ENCODE results near the gene ADARB1.

ADARB1 gene

DNA sequence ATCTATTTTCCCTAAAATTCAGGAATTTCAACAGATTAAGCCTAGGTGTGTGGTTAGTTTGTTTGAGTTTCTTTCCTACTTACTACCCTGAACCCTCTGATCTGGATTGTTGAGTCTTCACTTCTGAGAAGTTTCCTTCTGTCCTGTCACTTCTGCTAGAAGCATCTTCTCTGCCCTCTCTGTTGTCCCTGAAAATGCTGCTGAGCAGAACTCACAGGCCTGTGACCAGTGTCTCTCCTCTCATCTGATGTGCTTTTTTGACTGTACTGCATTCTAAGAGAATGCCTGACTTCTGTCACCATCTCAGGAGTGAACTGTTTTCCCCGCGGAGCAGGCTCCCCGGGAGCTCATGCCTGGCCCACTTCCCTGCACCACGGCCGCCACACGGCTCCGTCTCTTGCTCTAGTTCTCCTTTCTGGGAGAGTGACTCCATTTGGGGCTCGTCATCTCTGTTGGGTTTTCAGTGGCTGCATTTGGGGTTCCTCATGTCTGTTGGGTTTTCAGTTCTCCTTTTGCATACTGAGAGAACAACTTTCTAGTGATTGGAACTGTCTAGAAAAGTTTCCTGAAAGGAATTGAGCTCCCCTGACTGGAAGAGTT lies 135.4 kb downstream of the ADARB1 start:
- DNase-seq, result no peak
- H3K9me3 Mint-ChIP-seq, result peaks cover 5% of the 10 kb centered on the region
- H3K4me1 Mint-ChIP-seq, result peaks cover 20% of the 10 kb centered on the region
- peaks cover 10% of the 10 kb centered on the region for H3K36me3 Mint-ChIP-seq (ENCODE audit: low read depth)
- H3K27me3 Mint-ChIP-seq (ENCODE audit: low read depth, poor library complexity), result no peaks in the 10 kb centered on the region
- H3K4me3 Mint-ChIP-seq, result no peak overlapping the region
- H3K27ac Mint-ChIP-seq, result peak overlapping the region; percentile 16
- TF ChIP-seq, protein P1, sequence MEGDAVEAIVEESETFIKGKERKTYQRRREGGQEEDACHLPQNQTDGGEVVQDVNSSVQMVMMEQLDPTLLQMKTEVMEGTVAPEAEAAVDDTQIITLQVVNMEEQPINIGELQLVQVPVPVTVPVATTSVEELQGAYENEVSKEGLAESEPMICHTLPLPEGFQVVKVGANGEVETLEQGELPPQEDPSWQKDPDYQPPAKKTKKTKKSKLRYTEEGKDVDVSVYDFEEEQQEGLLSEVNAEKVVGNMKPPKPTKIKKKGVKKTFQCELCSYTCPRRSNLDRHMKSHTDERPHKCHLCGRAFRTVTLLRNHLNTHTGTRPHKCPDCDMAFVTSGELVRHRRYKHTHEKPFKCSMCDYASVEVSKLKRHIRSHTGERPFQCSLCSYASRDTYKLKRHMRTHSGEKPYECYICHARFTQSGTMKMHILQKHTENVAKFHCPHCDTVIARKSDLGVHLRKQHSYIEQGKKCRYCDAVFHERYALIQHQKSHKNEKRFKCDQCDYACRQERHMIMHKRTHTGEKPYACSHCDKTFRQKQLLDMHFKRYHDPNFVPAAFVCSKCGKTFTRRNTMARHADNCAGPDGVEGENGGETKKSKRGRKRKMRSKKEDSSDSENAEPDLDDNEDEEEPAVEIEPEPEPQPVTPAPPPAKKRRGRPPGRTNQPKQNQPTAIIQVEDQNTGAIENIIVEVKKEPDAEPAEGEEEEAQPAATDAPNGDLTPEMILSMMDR (IDR thresholded peaks at IDR 0.05), result no peak

DNA sequence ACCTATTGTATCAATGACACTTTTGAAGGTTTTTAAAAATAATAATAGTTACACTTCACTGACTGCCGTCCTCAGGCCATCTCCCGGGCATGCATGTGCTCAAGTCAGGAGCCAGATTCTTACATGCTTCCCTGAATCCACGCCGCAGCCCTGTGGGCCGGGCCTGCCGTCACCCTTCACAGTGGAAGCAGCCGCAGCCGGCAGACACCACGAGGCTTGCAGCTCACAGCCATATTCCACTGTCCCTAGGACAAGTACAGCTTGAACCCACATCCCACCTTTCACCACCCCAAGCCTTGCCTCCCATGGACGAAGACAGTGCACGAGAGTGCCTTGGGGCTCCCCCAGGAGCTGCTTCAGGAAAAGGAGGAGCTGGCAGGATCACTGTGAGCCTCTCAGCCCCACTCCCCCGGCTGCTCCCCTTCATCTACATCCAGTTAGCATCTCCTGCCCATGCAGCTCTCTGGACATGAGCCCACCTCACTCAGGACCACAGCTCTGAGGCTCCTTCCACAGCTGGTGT lies 136.1 kb downstream of the ADARB1 start:
- H3K4me1 Mint-ChIP-seq, result peaks cover 20% of the 10 kb centered on the region
- H3K9me3 Mint-ChIP-seq, result peaks cover 8% of the 10 kb centered on the region
- H3K27ac Mint-ChIP-seq, result no peak overlapping the region
- TF ChIP-seq, protein P1 (IDR thresholded peaks at IDR 0.05), result no peak
- H3K4me3 Mint-ChIP-seq, result no peak overlapping the region
- no peak for DNase-seq
- H3K36me3 Mint-ChIP-seq (ENCODE audit: low read depth), result peaks cover 11% of the 10 kb centered on the region
- no peaks in the 10 kb centered on the region for H3K27me3 Mint-ChIP-seq (ENCODE audit: low read depth, poor library complexity)

DNA sequence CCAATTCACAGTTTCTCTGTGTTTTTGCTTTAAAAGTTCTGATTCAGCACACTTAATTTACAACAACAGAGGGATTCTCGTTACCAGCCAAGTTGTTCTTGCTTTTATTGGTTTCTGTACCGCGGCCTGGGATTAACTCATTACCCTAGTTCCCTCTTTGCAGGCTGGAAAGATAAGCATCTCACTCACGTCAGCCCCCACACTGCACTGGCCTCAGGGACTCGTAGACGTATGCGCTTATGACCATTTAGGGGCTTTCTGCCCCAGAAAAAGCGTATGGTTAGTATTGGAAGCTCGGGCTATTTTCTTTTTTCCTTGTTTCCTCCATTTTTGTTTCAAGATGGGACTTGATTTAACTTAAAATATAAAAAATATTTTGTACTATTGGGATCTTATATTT lies 137.3 kb downstream of the ADARB1 start:
- H3K9me3 Mint-ChIP-seq, result peaks cover 19% of the 10 kb centered on the region
- no peaks in the 10 kb centered on the region for H3K27me3 Mint-ChIP-seq (ENCODE audit: low read depth, poor library complexity)
- no peak overlapping the region for H3K27ac Mint-ChIP-seq
- no peak for DNase-seq
- H3K4me1 Mint-ChIP-seq, result peaks cover 20% of the 10 kb centered on the region
- no peak overlapping the region for H3K4me3 Mint-ChIP-seq
- peaks cover 21% of the 10 kb centered on the region for H3K36me3 Mint-ChIP-seq (ENCODE audit: low read depth)
- TF ChIP-seq, protein P1 (IDR thresholded peaks at IDR 0.05), result no peak

DNA sequence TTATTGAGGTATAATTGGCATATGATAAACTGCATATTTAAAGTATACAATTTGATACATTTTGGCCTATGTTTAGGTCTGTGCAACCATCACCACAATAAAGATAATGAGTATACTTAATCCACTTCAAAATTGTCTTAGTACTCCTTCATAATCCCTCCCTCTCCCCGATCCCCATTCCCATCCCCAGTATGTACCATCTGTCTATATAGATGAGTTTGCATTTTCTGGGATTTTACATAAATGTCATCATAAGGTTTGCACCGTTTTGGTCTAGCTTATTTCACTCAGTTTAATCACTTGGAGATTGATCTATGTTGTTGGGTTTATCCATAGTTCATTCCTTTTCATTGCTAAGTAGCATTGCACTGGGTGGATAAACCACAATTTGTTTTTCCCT lies 139.0 kb downstream of the ADARB1 start:
- Mint-ChIP-seq H3K36me3 (ENCODE audit: low read depth) (peaks cover 38% of the 10 kb centered on the region), H3K27me3 (ENCODE audit: low read depth, poor library complexity) (no peaks in the 10 kb centered on the region), H3K4me3 (no peak overlapping the region), H3K9me3 (peaks cover 35% of the 10 kb centered on the region), H3K27ac (no peak overlapping the region), H3K4me1 (peaks cover 17% of the 10 kb centered on the region)
- TF ChIP-seq, protein P1 (IDR thresholded peaks at IDR 0.05), result no peak
- DNase-seq, result no peak

DNA sequence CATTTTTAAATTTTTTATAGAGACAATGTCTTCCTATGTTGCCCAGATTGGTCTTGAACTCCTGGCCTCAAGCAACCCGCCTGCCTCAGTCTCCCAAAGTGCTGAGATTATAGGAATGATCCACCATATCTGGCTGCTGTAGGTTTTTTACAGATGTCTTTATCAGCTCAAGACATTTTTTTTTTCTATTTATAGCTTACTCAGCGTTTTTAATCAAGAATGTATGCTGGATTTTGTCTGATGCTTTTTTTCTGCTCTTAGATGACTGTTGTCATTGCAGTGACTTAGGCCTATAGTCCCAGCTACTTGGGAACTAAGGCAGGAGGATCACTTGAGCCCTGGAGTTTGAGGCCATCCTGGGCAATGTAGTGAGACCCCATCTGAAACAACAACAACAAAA lies 140.8 kb downstream of the ADARB1 start:
- peaks cover 43% of the 10 kb centered on the region for H3K36me3 Mint-ChIP-seq (ENCODE audit: low read depth)
- TF ChIP-seq, protein P1 (IDR thresholded peaks at IDR 0.05), result no peak
- no peaks in the 10 kb centered on the region for H3K27me3 Mint-ChIP-seq (ENCODE audit: low read depth, poor library complexity)
- H3K9me3 Mint-ChIP-seq, result peaks cover 38% of the 10 kb centered on the region
- peaks cover 14% of the 10 kb centered on the region for H3K4me1 Mint-ChIP-seq
- DNase-seq, result no peak
- H3K27ac Mint-ChIP-seq, result no peak overlapping the region
- H3K4me3 Mint-ChIP-seq, result no peak overlapping the region

DNA sequence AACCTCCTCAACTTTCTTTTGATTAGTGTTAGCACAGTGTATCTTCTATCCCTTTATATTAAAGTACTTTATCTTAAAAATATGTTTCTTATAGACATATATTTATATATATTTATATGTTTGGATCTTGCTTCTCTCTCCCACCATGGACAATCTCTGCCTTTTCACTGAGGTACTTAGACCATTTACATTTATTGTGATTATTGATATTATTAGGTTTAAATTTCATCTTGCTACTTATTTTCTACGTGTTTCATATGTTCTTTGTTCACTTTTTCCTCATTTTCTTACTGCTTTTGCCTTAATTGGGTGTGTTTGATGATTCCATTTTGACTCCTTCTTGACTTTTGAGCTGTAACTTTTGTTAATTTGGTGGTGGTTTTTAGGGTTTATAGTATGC lies 142.6 kb downstream of the ADARB1 start:
- Mint-ChIP-seq H3K4me3 (no peak overlapping the region), H3K27ac (no peak overlapping the region), H3K4me1 (peaks cover 4% of the 10 kb centered on the region), H3K36me3 (ENCODE audit: low read depth) (peaks cover 50% of the 10 kb centered on the region), H3K9me3 (peaks cover 38% of the 10 kb centered on the region), H3K27me3 (ENCODE audit: low read depth, poor library complexity) (peaks cover 4% of the 10 kb centered on the region)
- TF ChIP-seq, protein P1 (IDR thresholded peaks at IDR 0.05), result no peak
- DNase-seq, result no peak
